SK-N-SH treated with all-trans-retinoic acid at 6 μM for 48 hours (cell line): ENCODE measurements around the gene ZFAND3.

Experiments used
- ATAC-seq: fragments of 200-7000 bp; cut with Tn5 transposase; 3 replicates; pipeline ENCODE4 v1.9.1; 2020; ENCODE audit warnings: mild to moderate bottlenecking, moderate library complexity
- ARNTL ChIP-seq: fragments of 450-650 bp; formaldehyde crosslinking; IDR thresholded peaks from 2 replicates; pipeline ENCODE4 v1.5.0; 2020; ENCODE audit warnings: low read depth, mild to moderate bottlenecking, moderate library complexity, borderline replicate concordance
- BACH2 ChIP-seq: fragments of 250-450 bp; sonication (Bioruptor Pico); IDR thresholded peaks from 2 replicates; pipeline ENCODE4 v1.9.0; 2021; ENCODE audit warnings: mild to moderate bottlenecking, borderline replicate concordance
- CREB5 ChIP-seq: fragments of 250-450 bp; sonication (Bioruptor Pico); IDR thresholded peaks from 2 replicates; pipeline ENCODE4 v1.5.1; 2020; ENCODE audit warnings: low read depth, mild to moderate bottlenecking, moderate library complexity
- CSDC2 ChIP-seq: fragments of 250-450 bp; sonication (Bioruptor Pico); IDR thresholded peaks from 2 replicates; pipeline ENCODE4 v1.5.0; 2020; ENCODE audit warnings: mild to moderate bottlenecking, moderate library complexity
- ESRRG ChIP-seq: fragments of 250-450 bp; sonication (Bioruptor Pico); IDR thresholded peaks from 2 replicates; pipeline ENCODE4 v1.6.1; 2021; ENCODE audit warnings: mild to moderate bottlenecking
- ISL1 ChIP-seq: fragments of 250-450 bp; sonication (Bioruptor Pico); IDR thresholded peaks from 2 replicates; pipeline ENCODE4 v2.1.2; 2022; ENCODE audit warnings: mild to moderate bottlenecking, moderate library complexity
- PATZ1 ChIP-seq: fragments of 250-450 bp; sonication (Bioruptor Pico); IDR thresholded peaks from 2 replicates; pipeline ENCODE4 v1.8.0; 2020; ENCODE audit warnings: mild to moderate bottlenecking, moderate library complexity, borderline replicate concordance
- PPARA ChIP-seq: fragments of 250-450 bp; sonication (Bioruptor Pico); IDR thresholded peaks from 2 replicates; pipeline ENCODE4 v1.5.0; 2020; ENCODE audit warnings: mild to moderate bottlenecking, borderline replicate concordance
- SNAI2 ChIP-seq: fragments of 250-450 bp; sonication (Bioruptor Pico); IDR thresholded peaks from 2 replicates; pipeline ENCODE4 v1.5.0; 2020; ENCODE audit warnings: mild to moderate bottlenecking, moderate library complexity
- TCF4 ChIP-seq: fragments of 250-450 bp; sonication (Bioruptor Pico); IDR thresholded peaks from 2 replicates; pipeline ENCODE4 v1.8.0; 2021; ENCODE audit warnings: mild to moderate bottlenecking, moderate library complexity, borderline replicate concordance
- TOX ChIP-seq: fragments of 250-450 bp; sonication (Bioruptor Pico); IDR thresholded peaks from 2 replicates; pipeline ENCODE4 v1.8.0; 2021; ENCODE audit warnings: mild to moderate bottlenecking, moderate library complexity, borderline replicate concordance
- TSHZ2 ChIP-seq: fragments of 250-450 bp; sonication (Bioruptor Pico); IDR thresholded peaks from 2 replicates; pipeline ENCODE4 v1.5.0; 2020; ENCODE audit warnings: mild to moderate bottlenecking, moderate library complexity
- ZC3H10 ChIP-seq: fragments of 250-450 bp; sonication (Bioruptor Pico); IDR thresholded peaks from 2 replicates; pipeline ENCODE4 v1.5.1; 2021; ENCODE audit warnings: mild to moderate bottlenecking, moderate library complexity
- ZFP30 ChIP-seq: fragments of 450-650 bp; formaldehyde crosslinking; IDR thresholded peaks from 2 replicates; pipeline ENCODE4 v1.5.0; 2022; ENCODE audit warnings: mild to moderate bottlenecking, moderate library complexity
- ZNF565 ChIP-seq: fragments of 450-650 bp; formaldehyde crosslinking; conservative IDR thresholded peaks from 2 replicates; pipeline ENCODE4 v1.5.0; 2020; ENCODE audit warnings: low read depth, mild to moderate bottlenecking, moderate library complexity
- ZNF70 ChIP-seq: fragments of 450-650 bp; formaldehyde crosslinking; IDR thresholded peaks from 2 replicates; pipeline ENCODE4 v1.5.0; 2020; ENCODE audit warnings: mild to moderate bottlenecking, moderate library complexity
- ZNF8 ChIP-seq: fragments of 450-650 bp; formaldehyde crosslinking; IDR thresholded peaks from 2 replicates; pipeline ENCODE4 v1.5.0; 2020; ENCODE audit warnings: mild to moderate bottlenecking, moderate library complexity
- TF ChIP-seq, protein P1 (sequence below): fragments of 250-450 bp; sonication (Bioruptor Pico); IDR thresholded peaks from 2 replicates; pipeline ENCODE4 v1.5.1; 2021; ENCODE audit warnings: mild to moderate bottlenecking, moderate library complexity
- TF ChIP-seq, protein P2 (sequence below): fragments of 250-450 bp; sonication (Bioruptor Pico); IDR thresholded peaks from 2 replicates; pipeline ENCODE4 v1.8.0; 2021; ENCODE audit warnings: low read depth, mild to moderate bottlenecking, moderate library complexity, borderline replicate concordance

Gene ZFAND3

DNA sequence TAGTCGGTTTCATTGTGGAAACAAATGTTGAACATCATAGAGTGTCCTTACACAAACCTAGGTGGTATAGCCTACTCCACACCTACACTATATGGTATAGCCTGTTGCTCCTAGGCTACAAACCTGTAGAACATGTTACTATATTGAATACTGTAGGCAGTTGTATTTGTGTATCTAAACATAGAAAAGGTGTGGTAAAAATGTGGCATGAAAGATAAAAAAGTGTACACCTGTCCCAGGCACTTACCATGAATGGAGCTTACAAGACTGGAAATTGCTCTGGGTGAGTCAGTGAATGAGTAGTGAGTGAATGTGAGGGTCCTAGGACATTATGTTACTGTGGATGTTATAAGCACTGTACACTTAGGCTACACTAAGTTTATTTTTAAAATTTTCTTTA is 103.0 kb downstream of the ZFAND3 start:
- no peak for ATAC-seq
- TF ChIP-seq, protein P1, sequence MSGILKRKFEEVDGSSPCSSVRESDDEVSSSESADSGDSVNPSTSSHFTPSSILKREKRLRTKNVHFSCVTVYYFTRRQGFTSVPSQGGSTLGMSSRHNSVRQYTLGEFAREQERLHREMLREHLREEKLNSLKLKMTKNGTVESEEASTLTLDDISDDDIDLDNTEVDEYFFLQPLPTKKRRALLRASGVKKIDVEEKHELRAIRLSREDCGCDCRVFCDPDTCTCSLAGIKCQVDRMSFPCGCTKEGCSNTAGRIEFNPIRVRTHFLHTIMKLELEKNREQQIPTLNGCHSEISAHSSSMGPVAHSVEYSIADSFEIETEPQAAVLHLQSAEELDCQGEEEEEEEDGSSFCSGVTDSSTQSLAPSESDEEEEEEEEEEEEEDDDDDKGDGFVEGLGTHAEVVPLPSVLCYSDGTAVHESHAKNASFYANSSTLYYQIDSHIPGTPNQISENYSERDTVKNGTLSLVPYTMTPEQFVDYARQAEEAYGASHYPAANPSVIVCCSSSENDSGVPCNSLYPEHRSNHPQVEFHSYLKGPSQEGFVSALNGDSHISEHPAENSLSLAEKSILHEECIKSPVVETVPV (CRISPR knock-in tag), result no peak
- TF ChIP-seq TOX (CRISPR knock-in tag) (no peak), ISL1 (CRISPR knock-in tag) (no peak)
- TF ChIP-seq, protein P2, sequence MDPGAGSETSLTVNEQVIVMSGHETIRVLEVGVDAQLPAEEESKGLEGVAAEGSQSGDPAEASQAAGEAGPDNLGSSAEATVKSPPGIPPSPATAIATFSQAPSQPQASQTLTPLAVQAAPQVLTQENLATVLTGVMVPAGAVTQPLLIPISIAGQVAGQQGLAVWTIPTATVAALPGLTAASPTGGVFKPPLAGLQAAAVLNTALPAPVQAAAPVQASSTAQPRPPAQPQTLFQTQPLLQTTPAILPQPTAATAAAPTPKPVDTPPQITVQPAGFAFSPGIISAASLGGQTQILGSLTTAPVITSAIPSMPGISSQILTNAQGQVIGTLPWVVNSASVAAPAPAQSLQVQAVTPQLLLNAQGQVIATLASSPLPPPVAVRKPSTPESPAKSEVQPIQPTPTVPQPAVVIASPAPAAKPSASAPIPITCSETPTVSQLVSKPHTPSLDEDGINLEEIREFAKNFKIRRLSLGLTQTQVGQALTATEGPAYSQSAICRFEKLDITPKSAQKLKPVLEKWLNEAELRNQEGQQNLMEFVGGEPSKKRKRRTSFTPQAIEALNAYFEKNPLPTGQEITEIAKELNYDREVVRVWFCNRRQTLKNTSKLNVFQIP (CRISPR knock-in tag), result no peak

GRCh38 chr6:37923514-37923913 is 104.0 kb downstream of the ZFAND3 start:
- no peak for ATAC-seq
- no peak for TF ChIP-seq ZNF70 (CRISPR knock-in tag)

DNA sequence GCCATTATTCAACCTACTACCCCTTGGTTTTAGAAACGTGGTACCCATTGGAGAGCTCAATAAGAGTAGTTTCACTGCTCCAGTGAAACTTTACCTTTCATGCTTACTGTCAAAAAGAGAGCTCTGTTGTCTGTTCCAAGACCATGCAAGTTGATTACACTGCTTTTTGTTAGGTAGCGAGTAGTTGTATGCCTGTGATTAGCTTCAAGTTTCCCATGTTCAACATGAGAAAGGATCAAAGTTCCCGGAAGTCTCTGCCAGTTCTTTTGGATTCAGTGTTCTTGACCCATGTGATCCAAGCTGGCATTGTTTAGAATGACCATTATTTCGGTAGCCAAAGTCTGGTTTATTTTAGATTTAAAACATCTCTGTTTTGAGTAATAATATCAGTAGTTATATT is 107.1 kb downstream of the ZFAND3 start:
- no peak for ATAC-seq
- TF ChIP-seq ESRRG (CRISPR knock-in tag) (no peak), ISL1 (CRISPR knock-in tag) (no peak)

DNA sequence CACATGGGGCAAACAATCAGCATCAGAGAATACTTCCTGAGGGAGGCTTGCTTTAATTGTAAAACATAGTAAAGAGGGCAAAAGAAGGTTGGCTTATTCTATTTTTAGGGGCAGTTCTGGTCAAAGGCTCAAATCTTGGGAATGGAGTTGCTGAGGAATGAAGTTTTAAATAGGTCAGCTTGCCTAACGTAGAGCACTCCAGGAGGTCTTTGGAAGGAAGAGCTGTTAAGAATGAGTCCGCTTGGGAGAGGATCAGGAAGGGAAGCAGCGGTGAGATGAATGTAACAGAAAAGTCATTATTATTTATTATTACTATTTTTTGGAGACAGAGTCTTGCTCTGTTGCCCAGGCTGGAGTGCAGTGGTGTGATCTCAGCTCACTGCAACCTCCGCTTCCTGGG is 108.7 kb downstream of the ZFAND3 start:
- no peak for ATAC-seq

GRCh38 chr6:37930288-37930971 is 110.9 kb downstream of the ZFAND3 start:
- TF ChIP-seq SNAI2 (CRISPR knock-in tag), result no peak
- TF ChIP-seq, protein P2 (CRISPR knock-in tag), result no peak
- TF ChIP-seq TCF4 (CRISPR knock-in tag), result no peak
- TF ChIP-seq TSHZ2 (CRISPR knock-in tag), result no peak
- TF ChIP-seq ZC3H10 (CRISPR knock-in tag), result no peak
- TF ChIP-seq ZNF565 (CRISPR knock-in tag), result no peak
- no peak for TF ChIP-seq PPARA (CRISPR knock-in tag)
- TF ChIP-seq ESRRG (CRISPR knock-in tag), result no peak
- no peak for TF ChIP-seq PATZ1 (CRISPR knock-in tag)
- no peak for TF ChIP-seq TOX (CRISPR knock-in tag)
- TF ChIP-seq CSDC2, result no peak
- TF ChIP-seq ZNF8 (CRISPR knock-in tag), result no peak
- no peak for TF ChIP-seq ISL1 (CRISPR knock-in tag)
- no peak for TF ChIP-seq BACH2
- TF ChIP-seq ZNF70 (CRISPR knock-in tag), result no peak
- no peak for TF ChIP-seq ARNTL
- TF ChIP-seq CREB5 (CRISPR knock-in tag), result no peak
- no peak for TF ChIP-seq ZFP30 (CRISPR knock-in tag)
- ATAC-seq, result no peak

More for the DNA sequence above, 108.7 kb downstream of the ZFAND3 start:
- no peak for TF ChIP-seq CSDC2
- TF ChIP-seq ZNF565 (CRISPR knock-in tag), result no peak
